Liver (tissue), 9 donors: ENCODE results near the gene PDE2A. TPM values are rescaled to one million over a fixed set of nuclear protein-coding genes. Genes with fewer than 3 reads are reported as not detected.

ENCODE experiments used
- DNase-seq: peaks from one replicate; pipeline ENCODE4 v3.0.0-alpha.2; 2017; ENCODE audit warnings: low spot score
- H3K27ac ChIP-seq, 2 donors: one replicate each; pipeline ENCODE4 v1.7.0; 2013; ENCODE audit warnings: inconsistent platforms in 2 of 2, low read length in 2 of 2, control low read depth in 1 of 2, low read depth in 1 of 2, mild to moderate bottlenecking in 1 of 2
- H3K27me3 ChIP-seq, 4 donors: one replicate each; pipeline versions ENCODE4 v1.6.1 to v1.7.0; 2013; ENCODE audit warnings: low read length in 3 of 4, inconsistent platforms in 1 of 4, mild to moderate bottlenecking in 1 of 4, moderate library complexity in 1 of 4; ENCODE audit not compliant: control insufficient read depth in 4 of 4, insufficient read depth in 4 of 4
- H3K36me3 ChIP-seq, 4 donors: one replicate each; pipeline versions ENCODE4 v1.6.1 to v1.7.0; 2013; ENCODE audit warnings: low read length in 3 of 4, mild to moderate bottlenecking in 3 of 4, low read depth in 1 of 4, moderate library complexity in 1 of 4; ENCODE audit not compliant: control insufficient read depth in 4 of 4, insufficient read depth in 3 of 4
- H3K4me1 ChIP-seq, 4 donors: one replicate each; pipeline versions ENCODE4 v1.6.1 to v1.7.0; 2013; ENCODE audit warnings: low read length in 3 of 4, mild to moderate bottlenecking in 3 of 4, moderate library complexity in 1 of 4; ENCODE audit not compliant: control insufficient read depth in 4 of 4, insufficient read depth in 4 of 4
- H3K4me3 ChIP-seq, 3 donors: one replicate each; pipeline versions ENCODE4 v1.6.1 to v1.7.0; 2013; ENCODE audit warnings: low read length in 3 of 3, control low read depth in 1 of 3, low read depth in 1 of 3, mild to moderate bottlenecking in 1 of 3
- H3K9ac ChIP-seq, 2 donors: one replicate each; pipeline ENCODE4 v1.7.0; 2013; ENCODE audit warnings: low read length in 2 of 2, mild to moderate bottlenecking in 2 of 2, moderate library complexity in 2 of 2, control low read depth in 1 of 2, low read depth in 1 of 2
- H3K9me3 ChIP-seq, 4 donors: one replicate each; pipeline versions ENCODE4 v1.6.1 to v1.7.0; 2013; ENCODE audit warnings: low read length in 3 of 4; ENCODE audit not compliant: control insufficient read depth in 4 of 4
- ATF3 ChIP-seq: IDR thresholded peaks from 2 replicates; pipeline ENCODE4 v1.6.1; 2016; ENCODE audit warnings: antibody characterized with exemption
- CTCF ChIP-seq: fragments of 150-350 bp; IDR thresholded peaks from 2 replicates; pipeline ENCODE4 v1.5.1; 2017; ENCODE audit warnings: improper control_type of control experiment, low read depth, low read length; ENCODE audit not compliant: missing input control
- FOXA1 ChIP-seq: IDR thresholded peaks from 2 replicates; pipeline ENCODE4 v1.6.1; 2016; ENCODE audit warnings: antibody characterized with exemption
- GABPA ChIP-seq, 2 donors: IDR thresholded peaks in 1 of 2; conservative IDR thresholded peaks in 1 of 2; 2 replicates each; pipeline ENCODE4 v1.6.1; 2016; ENCODE audit warnings: antibody characterized with exemption in 2 of 2, mild to moderate bottlenecking in 1 of 2, moderate library complexity in 1 of 2
- HNF4A ChIP-seq, 2 donors: conservative IDR thresholded peaks; 2 replicates each; pipeline ENCODE4 v1.6.1; 2016; ENCODE audit warnings: antibody characterized with exemption in 2 of 2, mild to moderate bottlenecking in 2 of 2
- NR2F2 ChIP-seq: IDR thresholded peaks from 2 replicates; pipeline ENCODE4 v1.6.1; 2016; ENCODE audit warnings: antibody characterized with exemption
- RAD21 ChIP-seq, 2 donors: IDR thresholded peaks; 2 replicates each; pipeline ENCODE4 v1.6.1; 2016; ENCODE audit warnings: antibody characterized with exemption in 2 of 2, mild to moderate bottlenecking in 2 of 2
- SP1 ChIP-seq: IDR thresholded peaks from 2 replicates; pipeline ENCODE4 v1.6.1; 2018; ENCODE audit warnings: antibody characterized with exemption, mild to moderate bottlenecking
- TAF1 ChIP-seq: conservative IDR thresholded peaks from 2 replicates; pipeline ENCODE4 v1.6.1; 2016; ENCODE audit warnings: antibody characterized with exemption, mild to moderate bottlenecking
- WGBS: extraction: QIAGEN DNeasy Blood & Tissue Kit; methylation state at CpG from one replicate; pipeline ENCODE4 v1.1.7; 2013; 5-methylcytosine and 5-hydroxymethylcytosine counted together
- polyA plus RNA-seq, 2 donors: library from polyadenylated mRNA; stranded (reverse) in 1 of 2; unstranded in 1 of 2; fragments of 200-250 nt in 1 of 2; fragments of >200 nt in 1 of 2; fragmentation: Nextera tagmentation in 1 of 2; extraction: Ambion mirVana in 1 of 2; gene quantifications; one replicate each; pipeline versions ENCODE4 v1.2.1 to v1.2.3, GENCODE V29; 2013 to 2015
- total RNA-seq, 2 donors: library from RNA; depleted of rRNA; stranded (reverse); fragments of >200 nt; gene quantifications; one replicate each; pipeline ENCODE4 v1.2.3, GENCODE V29; 2014
- donor health status: healthy.
- donor health status: healthy.
- donor health status: healthy.
- donor health status: healthy.
- donor health status: healthy.

PDE2A gene
- total and polyA plus RNA-seq, 4 donors, result 4.3 to 32.8 (median 12.9) TPM

- DNase-seq, result no peak
- no peaks in the 10 kb centered on the region for H3K9me3 ChIP-seq
- H3K4me3 ChIP-seq, result no peak overlapping the region
- peaks cover 18 to 90% (median 68%) of the 10 kb centered on the region in 4 donors for H3K36me3 ChIP-seq
- no peak overlapping the region for H3K9ac ChIP-seq
- WGBS, result 83% methylated on average over 11 of the region's 11 CpGs
- TF ChIP-seq NR2F2 (peak; percentile 75), ATF3 (no peak), CTCF (no peak)
- no peak overlapping the region for H3K27ac ChIP-seq
- no peaks in the 10 kb centered on the region for H3K27me3 ChIP-seq
- no peaks in the 10 kb centered on the region for H3K4me1 ChIP-seq
Observed at GRCh38 chr11:72703267-72704008, 29.2 kb upstream of the PDE2A start.

DNA sequence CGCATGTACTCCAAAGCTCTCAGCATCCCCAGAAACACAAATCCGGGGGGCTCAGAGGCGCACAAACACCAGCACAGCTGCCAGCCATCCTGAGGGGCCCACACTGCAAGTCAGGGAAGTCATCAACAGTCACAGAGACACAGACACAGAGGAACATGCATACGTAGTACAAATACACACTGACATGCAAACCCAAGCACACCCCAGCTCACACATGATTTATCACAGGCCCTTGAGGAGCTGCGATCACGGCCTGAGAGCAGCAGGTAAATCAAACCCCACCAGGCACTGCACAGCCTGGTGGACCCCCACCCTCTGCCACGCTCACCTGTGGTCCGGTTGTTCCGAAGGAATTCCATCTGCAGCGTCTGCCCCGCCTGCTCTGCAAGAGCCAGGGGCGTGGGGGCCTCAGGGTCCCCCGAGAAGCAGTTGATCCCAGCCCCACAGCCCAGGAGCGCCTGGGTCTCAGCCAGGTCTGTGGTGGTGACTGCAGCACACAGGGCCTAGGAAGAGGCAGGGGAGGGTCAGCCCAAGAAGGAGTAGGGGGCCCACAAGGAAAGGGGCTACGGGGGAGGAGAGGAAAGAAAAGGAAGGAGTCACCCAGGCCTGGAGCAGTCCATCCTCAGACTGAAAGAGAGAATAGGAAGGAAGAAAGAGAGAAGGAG is 28.5 kb upstream of the PDE2A start:
- peaks cover 20 to 90% (median 62%) of the 10 kb centered on the region in 4 donors for H3K36me3 ChIP-seq
- no peak overlapping the region for H3K4me3 ChIP-seq
- H3K4me1 ChIP-seq, result no peaks in the 10 kb centered on the region
- H3K27ac ChIP-seq, result no peak overlapping the region
- H3K27me3 ChIP-seq, result no peaks in the 10 kb centered on the region
- H3K9ac ChIP-seq, result no peak overlapping the region
- H3K9me3 ChIP-seq, result no peaks in the 10 kb centered on the region
- WGBS, result 86% methylated on average over 15 of the region's 15 CpGs
- no peak for DNase-seq
- TF ChIP-seq RAD21 (IDR thresholded peaks at IDR 0.05) (no peak), SP1 (no peak), HNF4A (conservative IDR thresholded peaks at IDR 0.05) (no peak), FOXA1 (no peak), GABPA (IDR thresholded peaks at IDR 0.05 in 1 of 2, conservative IDR thresholded peaks at IDR 0.05 in 1 of 2) (no peak), TAF1 (no peak)

- WGBS, result 90% methylated on average over 7 of the region's 7 CpGs
- H3K4me3 ChIP-seq, result no peak overlapping the region
Observed at GRCh38 chr11:72702096-72702495, 27.9 kb upstream of the PDE2A start.

More at GRCh38 chr11:72702096-72702495, 27.9 kb upstream of the PDE2A start:
- no peak for TF ChIP-seq CTCF
- Histone ChIP-seq H3K27ac (no peak overlapping the region), H3K36me3 (peaks cover 20 to 89% (median 57%) of the 10 kb centered on the region in 4 donors), H3K4me1 (no peaks in the 10 kb centered on the region), H3K9ac (no peak overlapping the region), H3K27me3 (no peaks in the 10 kb centered on the region), H3K9me3 (no peaks in the 10 kb centered on the region)
- no peak for DNase-seq
